ENCODE data around the gene SCFD2.

DNA sequence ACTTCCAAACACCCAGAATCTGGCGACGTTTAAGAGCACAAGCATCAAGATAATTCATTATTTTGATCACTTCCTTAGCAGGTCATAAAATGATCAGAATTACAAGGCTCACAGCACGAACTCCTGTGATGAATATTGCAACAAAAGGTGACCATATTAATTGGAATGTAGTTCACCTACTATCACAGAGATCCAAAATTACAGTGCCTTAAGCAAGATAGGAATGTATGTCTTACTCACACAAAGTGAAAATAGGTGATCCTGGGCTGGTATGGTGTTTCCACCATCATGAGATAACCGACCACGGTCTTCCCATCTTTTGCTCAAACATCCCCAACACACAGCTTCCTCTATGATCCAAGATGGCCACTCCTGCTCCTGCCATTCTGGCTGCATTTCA lies 131.2 kb downstream of the SCFD2 start:
- TF ChIP-seq, protein P1, sequence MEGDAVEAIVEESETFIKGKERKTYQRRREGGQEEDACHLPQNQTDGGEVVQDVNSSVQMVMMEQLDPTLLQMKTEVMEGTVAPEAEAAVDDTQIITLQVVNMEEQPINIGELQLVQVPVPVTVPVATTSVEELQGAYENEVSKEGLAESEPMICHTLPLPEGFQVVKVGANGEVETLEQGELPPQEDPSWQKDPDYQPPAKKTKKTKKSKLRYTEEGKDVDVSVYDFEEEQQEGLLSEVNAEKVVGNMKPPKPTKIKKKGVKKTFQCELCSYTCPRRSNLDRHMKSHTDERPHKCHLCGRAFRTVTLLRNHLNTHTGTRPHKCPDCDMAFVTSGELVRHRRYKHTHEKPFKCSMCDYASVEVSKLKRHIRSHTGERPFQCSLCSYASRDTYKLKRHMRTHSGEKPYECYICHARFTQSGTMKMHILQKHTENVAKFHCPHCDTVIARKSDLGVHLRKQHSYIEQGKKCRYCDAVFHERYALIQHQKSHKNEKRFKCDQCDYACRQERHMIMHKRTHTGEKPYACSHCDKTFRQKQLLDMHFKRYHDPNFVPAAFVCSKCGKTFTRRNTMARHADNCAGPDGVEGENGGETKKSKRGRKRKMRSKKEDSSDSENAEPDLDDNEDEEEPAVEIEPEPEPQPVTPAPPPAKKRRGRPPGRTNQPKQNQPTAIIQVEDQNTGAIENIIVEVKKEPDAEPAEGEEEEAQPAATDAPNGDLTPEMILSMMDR (IDR thresholded peaks at IDR 0.05; ENCODE audit: poor library complexity, severe bottlenecking): no peak
- TF ChIP-seq TAF1 (IDR thresholded peaks at IDR 0.05; ENCODE audit: low read depth) (no peak), EZH2 (IDR thresholded peaks at IDR 0.05; ENCODE audit: borderline replicate concordance, insufficient read depth, low read length, poor library complexity, severe bottlenecking) (no peak)
- TF ChIP-seq, protein P2, sequence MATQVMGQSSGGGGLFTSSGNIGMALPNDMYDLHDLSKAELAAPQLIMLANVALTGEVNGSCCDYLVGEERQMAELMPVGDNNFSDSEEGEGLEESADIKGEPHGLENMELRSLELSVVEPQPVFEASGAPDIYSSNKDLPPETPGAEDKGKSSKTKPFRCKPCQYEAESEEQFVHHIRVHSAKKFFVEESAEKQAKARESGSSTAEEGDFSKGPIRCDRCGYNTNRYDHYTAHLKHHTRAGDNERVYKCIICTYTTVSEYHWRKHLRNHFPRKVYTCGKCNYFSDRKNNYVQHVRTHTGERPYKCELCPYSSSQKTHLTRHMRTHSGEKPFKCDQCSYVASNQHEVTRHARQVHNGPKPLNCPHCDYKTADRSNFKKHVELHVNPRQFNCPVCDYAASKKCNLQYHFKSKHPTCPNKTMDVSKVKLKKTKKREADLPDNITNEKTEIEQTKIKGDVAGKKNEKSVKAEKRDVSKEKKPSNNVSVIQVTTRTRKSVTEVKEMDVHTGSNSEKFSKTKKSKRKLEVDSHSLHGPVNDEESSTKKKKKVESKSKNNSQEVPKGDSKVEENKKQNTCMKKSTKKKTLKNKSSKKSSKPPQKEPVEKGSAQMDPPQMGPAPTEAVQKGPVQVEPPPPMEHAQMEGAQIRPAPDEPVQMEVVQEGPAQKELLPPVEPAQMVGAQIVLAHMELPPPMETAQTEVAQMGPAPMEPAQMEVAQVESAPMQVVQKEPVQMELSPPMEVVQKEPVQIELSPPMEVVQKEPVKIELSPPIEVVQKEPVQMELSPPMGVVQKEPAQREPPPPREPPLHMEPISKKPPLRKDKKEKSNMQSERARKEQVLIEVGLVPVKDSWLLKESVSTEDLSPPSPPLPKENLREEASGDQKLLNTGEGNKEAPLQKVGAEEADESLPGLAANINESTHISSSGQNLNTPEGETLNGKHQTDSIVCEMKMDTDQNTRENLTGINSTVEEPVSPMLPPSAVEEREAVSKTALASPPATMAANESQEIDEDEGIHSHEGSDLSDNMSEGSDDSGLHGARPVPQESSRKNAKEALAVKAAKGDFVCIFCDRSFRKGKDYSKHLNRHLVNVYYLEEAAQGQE (IDR thresholded peaks at IDR 0.05; ENCODE audit: borderline replicate concordance): no peak
